Heart right ventricle (tissue), 16 donors: Measurements from ENCODE around the gene MTMR10. TPM values are rescaled to one million over a fixed set of nuclear protein-coding genes. Genes with fewer than 3 reads are reported as not detected.
A peak's percentile ranks its signal among the peaks of the same experiment; 100 is the strongest.

Experiments
- ATAC-seq, 8 donors: fragments of 200-7000 bp; cut with Tn5 transposase; one replicate each; pipeline ENCODE4 v1.9.1; 2020; ENCODE audit warnings: mild to moderate bottlenecking in 8 of 8, moderate library complexity in 8 of 8, moderate number of reproducible peaks in 1 of 8
- DNase-seq, 2 donors: peaks; one replicate each; pipeline ENCODE4 v3.0.0-alpha.2; 2020
- H3K27ac ChIP-seq, 10 donors: fragments of 200-600 bp; sonication (generic) in 2 of 10; one replicate each; pipeline versions ENCODE4 v1.5.0 to v1.8.0; 2020 to 2022; ENCODE audit warnings: mild to moderate bottlenecking in 3 of 10
- H3K27me3 ChIP-seq, 7 donors: fragments of 200-600 bp; one replicate each; pipeline ENCODE4 v1.8.0; 2021 to 2022; ENCODE audit warnings: mild to moderate bottlenecking in 2 of 7
- H3K36me3 ChIP-seq, 9 donors: fragments of 200-600 bp; sonication (generic) in 1 of 9; one replicate each; pipeline versions ENCODE4 v1.5.0 to v1.8.0; 2020 to 2022; ENCODE audit warnings: mild to moderate bottlenecking in 2 of 9
- H3K4me1 ChIP-seq, 9 donors: fragments of 200-600 bp; sonication (generic) in 1 of 9; one replicate each; pipeline versions ENCODE4 v1.5.0 to v1.8.0; 2020 to 2022; ENCODE audit warnings: mild to moderate bottlenecking in 4 of 9
- H3K4me3 ChIP-seq, 10 donors: fragments of 200-600 bp; sonication (generic) in 2 of 10; one replicate each; pipeline versions ENCODE4 v1.5.0 to v1.8.0; 2020 to 2022; ENCODE audit warnings: mild to moderate bottlenecking in 7 of 10, moderate library complexity in 2 of 10
- H3K9me3 ChIP-seq, 11 donors: fragments of 200-600 bp in 10 of 11; sonication (generic) in 2 of 11; one replicate each; pipeline versions ENCODE4 v1.5.0 to v1.8.0; 2013 to 2022; ENCODE audit warnings: mild to moderate bottlenecking in 2 of 11, control low read depth in 1 of 11, moderate library complexity in 1 of 11
- WGBS, 2 donors: extraction: QIAGEN DNeasy Blood & Tissue Kit; methylation state at CpG; one replicate each; pipeline ENCODE4 v1.1.7; 2013; ENCODE audit warnings: inconsistent platforms in 1 of 2; 5-methylcytosine and 5-hydroxymethylcytosine counted together
- intact Hi-C, 10 donors: fragments of 100-400 bp; cut with DNase I; formaldehyde crosslinking; loops; one replicate each; pipeline versions ENCODE4 v1.11.1 to v1.14.2; 2022
- polyA plus RNA-seq, 2 donors: library from polyadenylated mRNA; stranded (reverse); fragments of 200-250 nt; gene quantifications; one replicate each; pipeline ENCODE4 v1.2.3, GENCODE V29; 2013
- total RNA-seq, 10 donors: library from RNA; stranded (reverse); fragmentation: NEBNext Ultra II Directional in 3 of 10; extraction: Animal tissue kit (Norgen Biotek cat#: 25700) in 3 of 10; gene quantifications; one replicate each; pipeline versions ENCODE4 v1.2.1 to v1.2.4, GENCODE V29; 2021 to 2023
- TF ChIP-seq, protein P1 (sequence below), 9 donors: fragments of 200-600 bp; sonication (generic) in 2 of 9; IDR thresholded peaks; one replicate each; pipeline versions ENCODE4 v1.5.0 to v1.8.0; 2021 to 2022; ENCODE audit warnings: antibody characterized with exemption in 9 of 9, mild to moderate bottlenecking in 5 of 9, moderate library complexity in 1 of 9
- donor health status: Arrhythmogenic right ventricular cardiomyopathy.
- donor health status: ischemic (EF 13 %, LVEDD 7.1; RV severe dilation, severe dysfunction).
- donor health status: healthy with polysubstance abuse.
- donor health status: DM: no; HTN: yes; CAD: no.
- donor health status: DM: no; HTN: no; CAD: no.
- donor health status: ischemic (EF 25% LVEDD 6.9; RV normal size, moderate dysfunction).
- donor health status: ischemic (EF 25% LVEDD 5.7; RV mildly dilated, moderate dysfunction).
- donor health status: healthy.
- donor health status: DM: yes; HTN: yes; CAD: no.
- donor health status: Ischemic cardiomyopathy.
- donor health status: ischemic (EF 35%, LVEDD 5.7; RV mildly dilated, moderate dysfunction).
- donor health status: nonischemic (EF 11% LVEDD 7.7; RV severe dilation, severe dysfunction).
- donor health status: DM: yes; HTN: yes; CAD: no.
- donor health status: PGD.
- donor health status: ischemic (EF 29% LVEDD 5.4; RV normal size, mild dysfunction).
- donor health status: nonischemic (EF 23%, LVEDD 6.1; RV moderate dilation, normal function).

Gene MTMR10
- total and polyA plus RNA-seq, 12 donors = 9.4 to 50.1 (median 29.2) TPM

DNA sequence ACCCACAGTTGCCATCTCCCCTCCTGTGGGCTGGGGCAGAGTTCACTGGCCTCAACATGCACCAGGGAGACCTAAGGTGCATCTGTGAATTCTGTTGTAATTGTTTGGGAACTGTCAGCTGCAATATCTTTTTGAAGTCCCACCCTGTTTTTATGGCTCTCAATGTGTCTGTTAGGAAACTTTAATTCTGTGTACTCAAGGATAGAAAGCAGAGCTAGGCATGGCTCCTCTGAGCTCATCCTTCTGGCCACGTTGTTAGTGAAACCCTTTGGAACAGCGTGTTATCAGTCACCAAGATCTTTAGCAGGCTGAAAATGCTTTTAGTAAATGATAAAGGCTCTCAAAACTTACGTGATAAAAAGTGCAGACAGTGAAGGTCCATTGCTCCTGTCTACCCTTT lies 33.6 kb upstream of the MTMR10 start:
- intact Hi-C loops = no loop called here
- no peak for ATAC-seq
- DNase-seq = no peak
- peak overlapping the region in 3 of 10 donors; percentile 4 to 37 (median 5) for H3K27ac ChIP-seq
- H3K27me3 ChIP-seq = peaks cover 0 to 8% (median 0%) of the 10 kb centered on the region in 7 donors
- H3K4me3 ChIP-seq = no peak overlapping the region
- WGBS, 2 donors = 24% methylated on average over 3 of the region's 3 CpGs
- peaks cover 0 to 24% (median 13%) of the 10 kb centered on the region in 9 donors for H3K4me1 ChIP-seq
- H3K9me3 ChIP-seq = no peaks in the 10 kb centered on the region
- TF ChIP-seq, protein P1, sequence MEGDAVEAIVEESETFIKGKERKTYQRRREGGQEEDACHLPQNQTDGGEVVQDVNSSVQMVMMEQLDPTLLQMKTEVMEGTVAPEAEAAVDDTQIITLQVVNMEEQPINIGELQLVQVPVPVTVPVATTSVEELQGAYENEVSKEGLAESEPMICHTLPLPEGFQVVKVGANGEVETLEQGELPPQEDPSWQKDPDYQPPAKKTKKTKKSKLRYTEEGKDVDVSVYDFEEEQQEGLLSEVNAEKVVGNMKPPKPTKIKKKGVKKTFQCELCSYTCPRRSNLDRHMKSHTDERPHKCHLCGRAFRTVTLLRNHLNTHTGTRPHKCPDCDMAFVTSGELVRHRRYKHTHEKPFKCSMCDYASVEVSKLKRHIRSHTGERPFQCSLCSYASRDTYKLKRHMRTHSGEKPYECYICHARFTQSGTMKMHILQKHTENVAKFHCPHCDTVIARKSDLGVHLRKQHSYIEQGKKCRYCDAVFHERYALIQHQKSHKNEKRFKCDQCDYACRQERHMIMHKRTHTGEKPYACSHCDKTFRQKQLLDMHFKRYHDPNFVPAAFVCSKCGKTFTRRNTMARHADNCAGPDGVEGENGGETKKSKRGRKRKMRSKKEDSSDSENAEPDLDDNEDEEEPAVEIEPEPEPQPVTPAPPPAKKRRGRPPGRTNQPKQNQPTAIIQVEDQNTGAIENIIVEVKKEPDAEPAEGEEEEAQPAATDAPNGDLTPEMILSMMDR (IDR thresholded peaks at IDR 0.05) = no peak
- no peaks in the 10 kb centered on the region for H3K36me3 ChIP-seq

DNA sequence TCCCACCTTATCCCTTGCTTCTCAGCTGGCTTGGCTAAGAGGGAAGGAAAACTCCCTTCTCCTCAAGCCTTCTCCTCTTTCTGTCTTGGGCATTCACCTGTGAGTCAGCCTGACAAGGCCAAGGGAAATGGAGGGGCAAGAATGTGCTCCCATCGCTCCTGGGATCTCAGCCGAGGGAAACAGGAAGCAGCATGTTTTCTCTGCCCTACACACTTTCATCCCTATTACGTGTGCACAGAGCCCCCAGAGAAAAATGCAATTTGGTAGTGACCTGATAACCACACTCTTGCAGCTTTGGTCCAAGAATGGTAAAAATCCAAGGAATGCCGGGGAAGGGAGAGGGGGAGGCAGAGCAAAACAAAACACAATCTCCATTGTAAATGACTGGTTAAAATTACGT lies 32.9 kb upstream of the MTMR10 start:
- Histone ChIP-seq H3K36me3 (no peaks in the 10 kb centered on the region), H3K4me3 (no peak overlapping the region), H3K9me3 (no peaks in the 10 kb centered on the region), H3K4me1 (peaks cover 0 to 24% (median 13%) of the 10 kb centered on the region in 9 donors), H3K27ac (peak overlapping the region in 4 of 10 donors; percentile 4 to 37 (median 6)), H3K27me3 (peaks cover 0 to 8% (median 0%) of the 10 kb centered on the region in 7 donors)
- intact Hi-C loops = no loop called here
- TF ChIP-seq, protein P1 (IDR thresholded peaks at IDR 0.05) = no peak
- no peak for DNase-seq
- WGBS, 2 donors = 13% methylated on average over 5 of the region's 5 CpGs
- ATAC-seq = peak in 6 of 8 donors; percentile 43 to 72 (median 56)

DNA sequence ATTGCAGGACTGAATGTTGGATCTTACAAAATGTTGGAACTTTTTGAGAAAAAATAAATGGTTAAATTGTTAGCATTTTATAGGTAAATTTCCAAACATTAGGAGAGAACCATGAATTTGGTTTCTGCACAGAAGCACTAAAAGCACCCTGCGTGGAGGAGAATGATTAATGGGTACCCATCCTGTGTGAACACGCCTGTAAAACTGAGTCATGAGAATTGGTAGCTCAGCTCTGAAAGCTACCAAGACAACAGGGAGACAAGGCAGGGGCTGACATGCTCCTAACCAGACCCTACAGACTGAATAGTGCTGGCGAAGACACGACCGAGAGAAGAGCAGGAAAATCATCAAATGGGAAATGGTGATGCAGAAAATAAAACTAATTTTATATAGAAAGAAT lies 32.4 kb upstream of the MTMR10 start:
- intact Hi-C loops = no loop called here
- DNase-seq (no peak), ATAC-seq (peak in 1 of 8 donors; percentile 7)
- Histone ChIP-seq H3K27ac (peak overlapping the region in 3 of 10 donors; percentile 2 to 37 (median 5)), H3K4me1 (peaks cover 0 to 24% (median 13%) of the 10 kb centered on the region in 9 donors), H3K4me3 (no peak overlapping the region), H3K9me3 (no peaks in the 10 kb centered on the region), H3K36me3 (no peaks in the 10 kb centered on the region), H3K27me3 (peaks cover 0 to 8% (median 0%) of the 10 kb centered on the region in 7 donors)
- TF ChIP-seq, protein P1 (IDR thresholded peaks at IDR 0.05) = no peak
- WGBS, 2 donors = 83 to 87% methylated on average over 5 of the region's 5 CpGs

DNA sequence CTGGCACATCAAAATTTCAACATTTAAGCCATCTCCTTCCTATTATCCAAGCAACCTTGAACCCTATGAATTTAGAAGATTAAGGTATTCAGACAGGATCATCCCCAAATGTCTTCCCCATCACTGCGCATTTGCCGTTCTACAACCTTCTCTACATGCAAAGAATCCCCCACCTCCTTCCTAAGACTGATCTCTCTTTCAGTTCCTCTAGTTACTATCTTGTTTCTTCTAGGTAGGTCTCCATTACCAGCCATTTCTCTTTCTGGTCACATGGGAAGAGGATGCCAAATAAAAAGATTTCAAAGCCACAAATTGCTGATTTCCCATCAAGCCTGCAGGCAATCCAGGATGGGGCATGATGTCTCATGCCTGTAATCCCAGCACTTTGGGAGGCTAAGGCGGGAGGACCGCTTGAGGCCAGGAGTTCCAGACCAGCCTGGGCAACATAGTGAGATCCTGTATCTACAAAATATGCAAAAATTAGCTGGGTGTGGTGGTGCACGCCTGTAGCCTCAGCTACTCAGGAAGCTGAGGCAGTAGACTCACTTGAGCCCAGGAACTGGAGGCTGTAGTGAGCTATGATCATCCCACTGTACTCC lies 29.7 kb upstream of the MTMR10 start:
- TF ChIP-seq, protein P1 (IDR thresholded peaks at IDR 0.05) = no peak
- H3K36me3 ChIP-seq = no peaks in the 10 kb centered on the region
- H3K9me3 ChIP-seq = no peaks in the 10 kb centered on the region
- no peak for DNase-seq
- no peak overlapping the region for H3K27ac ChIP-seq
- H3K27me3 ChIP-seq = no peaks in the 10 kb centered on the region
- no peak overlapping the region for H3K4me3 ChIP-seq
- WGBS, 2 donors = 96 to 99% methylated on average over 5 of the region's 5 CpGs
- intact Hi-C loops = no loop called here
- peaks cover 0 to 24% (median 13%) of the 10 kb centered on the region in 9 donors for H3K4me1 ChIP-seq
- ATAC-seq = no peak
